HG02973 (cell line): ENCODE results near the gene LASP1NB.
"Not testable (repeated sequence)": the region's sequence is repeated elsewhere in the genome, so short reads cannot be mapped to it uniquely, and the experiment has no call there.

Experiments used
- ATAC-seq: cut with Tn5 transposase; IDR thresholded peaks from one replicate; pipeline ENCODE4 v1.9.1; 2021; ENCODE audit warnings: moderate library complexity; ENCODE audit not compliant: unreplicated experiment

LASP1NB gene

GRCh38 chr17:38896346-38896954 is 29.0 kb upstream of the LASP1NB start:
- no peak for ATAC-seq

- no peak for ATAC-seq
Measured at GRCh38 chr17:38897176-38897575, 28.2 kb upstream of the LASP1NB start.

- ATAC-seq = no peak
Measured at GRCh38 chr17:38897671-38898290, 27.6 kb upstream of the LASP1NB start.

GRCh38 chr17:38898291-38898679 is 27.1 kb upstream of the LASP1NB start:
- peak; percentile 18 for ATAC-seq

GRCh38 chr17:38898812-38899348 is 26.5 kb upstream of the LASP1NB start:
- peak; percentile 76 for ATAC-seq

GRCh38 chr17:38899421-38899820 is 26.0 kb upstream of the LASP1NB start:
- no peak for ATAC-seq

GRCh38 chr17:38900978-38901656 is 24.3 kb upstream of the LASP1NB start:
- ATAC-seq = no peak

- ATAC-seq = no peak
Measured at GRCh38 chr17:38903404-38903803, 22.0 kb upstream of the LASP1NB start.

- ATAC-seq = no peak
Measured at GRCh38 chr17:38904892-38905291, 20.5 kb upstream of the LASP1NB start.

GRCh38 chr17:38905375-38905774 is 20.0 kb upstream of the LASP1NB start:
- ATAC-seq = no peak

GRCh38 chr17:38906460-38907228 is 18.8 kb upstream of the LASP1NB start:
- no peak for ATAC-seq

- ATAC-seq = no peak
Measured at GRCh38 chr17:38907930-38908675, 17.3 kb upstream of the LASP1NB start.

- ATAC-seq = no peak
Measured at GRCh38 chr17:38908676-38909181, 16.7 kb upstream of the LASP1NB start.

GRCh38 chr17:38910325-38910724 is 15.1 kb upstream of the LASP1NB start:
- ATAC-seq = no peak

- ATAC-seq = no peak
Measured at GRCh38 chr17:38911081-38911730, 14.2 kb upstream of the LASP1NB start.

- ATAC-seq = not testable (repeated sequence)
Measured at GRCh38 chr17:38911731-38912081, 13.7 kb upstream of the LASP1NB start.

GRCh38 chr17:38912221-38912813 is 13.1 kb upstream of the LASP1NB start:
- no peak for ATAC-seq

- no peak for ATAC-seq
Measured at GRCh38 chr17:38914741-38915638, 10.4 kb upstream of the LASP1NB start.

GRCh38 chr17:38915639-38915995 is 9.8 kb upstream of the LASP1NB start:
- no peak for ATAC-seq
